ENCODE measurements around the gene PTRH1. TPM values are rescaled to one million over a fixed set of nuclear protein-coding genes. Genes with fewer than 3 reads are reported as not detected.

Gene PTRH1
- total RNA-seq, 4 donors from 2014 or later, result 16.9 to 38.6 (median 26.3) TPM

GRCh38 chr9:127667127-127667844 is 48.2 kb downstream of the PTRH1 start:
- no peaks in the 10 kb centered on the region for H3K4me1 ChIP-seq
- DNase-seq (no peak), ATAC-seq (no peak)
- H3K27ac ChIP-seq, result no peak overlapping the region
- in situ Hi-C loops (cut with MboI; ENCODE audit: low sequenced_read_pairs in 4 of 4), result no loop called here
- peaks cover 0 to 38% of the 10 kb centered on the region in 2 donors for H3K36me3 ChIP-seq
- H3K4me3 ChIP-seq, result no peak overlapping the region
- no peak for TF ChIP-seq POLR2A (IDR thresholded peaks at IDR 0.05)
- no peak for TF ChIP-seq CTCF (IDR thresholded peaks at IDR 0.05 in 4 of 5, conservative IDR thresholded peaks at IDR 0.05 in 1 of 5)
- no peaks in the 10 kb centered on the region for H3K9me3 ChIP-seq
- H3K27me3 ChIP-seq, result no peaks in the 10 kb centered on the region
- intact Hi-C loops (cut with DNase I; ENCODE audit: low total_unique reads), result no loop called here

- no peak for ATAC-seq
- peaks cover 0 to 25% of the 10 kb centered on the region in 2 donors for H3K36me3 ChIP-seq
- no peak overlapping the region for H3K4me3 ChIP-seq
- TF ChIP-seq CTCF (IDR thresholded peaks at IDR 0.05 in 4 of 5, conservative IDR thresholded peaks at IDR 0.05 in 1 of 5) (no peak), POLR2A (IDR thresholded peaks at IDR 0.05) (no peak)
- H3K9me3 ChIP-seq, result no peaks in the 10 kb centered on the region
- in situ Hi-C loops (cut with MboI; ENCODE audit: low sequenced_read_pairs in 4 of 4), result no loop called here
- no peak for DNase-seq
- no peaks in the 10 kb centered on the region for H3K27me3 ChIP-seq
- no peaks in the 10 kb centered on the region for H3K4me1 ChIP-seq
- no peak overlapping the region for H3K27ac ChIP-seq
- intact Hi-C loops (cut with DNase I; ENCODE audit: low total_unique reads), result no loop called here
Measured at GRCh38 chr9:127664678-127665507, 50.6 kb downstream of the PTRH1 start.

GRCh38 chr9:127664324-127664677 is 51.2 kb downstream of the PTRH1 start:
- TF ChIP-seq CTCF (IDR thresholded peaks at IDR 0.05 in 4 of 5, conservative IDR thresholded peaks at IDR 0.05 in 1 of 5), result no peak
- no peak for TF ChIP-seq POLR2A (IDR thresholded peaks at IDR 0.05)
- intact Hi-C loops (cut with DNase I; ENCODE audit: low total_unique reads), result no loop called here
- Histone ChIP-seq H3K27ac (no peak overlapping the region), H3K9me3 (no peaks in the 10 kb centered on the region), H3K36me3 (peaks cover 0 to 30% of the 10 kb centered on the region in 2 donors), H3K4me1 (no peaks in the 10 kb centered on the region), H3K27me3 (no peaks in the 10 kb centered on the region), H3K4me3 (no peak overlapping the region)
- DNase-seq, result no peak
- ATAC-seq, result no peak
- in situ Hi-C loops (cut with MboI; ENCODE audit: low sequenced_read_pairs in 4 of 4), result no loop called here

Other genes with a start within 250 kb of the PTRH1 start
- gene STXBP1, start 103.4 kb downstream of the PTRH1 start, total RNA-seq, result 10 to 100 TPM in 2 of 4 donors, 1 to 10 TPM in 2; 3.4 to 36.8 (median 9.2) TPM
- not detected for gene CFAP157, start 8.7 kb downstream of the PTRH1 start, total RNA-seq
- not detected for gene TTC16, start 416 bp upstream of the PTRH1 start, total RNA-seq
- 10 to 100 TPM in 2 of 4 donors, 1 to 10 TPM in 2; 3.2 to 10.6 (median 9.6) TPM for gene TOR2A, start 19.6 kb upstream of the PTRH1 start, total RNA-seq
- 1 to 10 TPM; 4.7 to 8.1 (median 5.2) TPM for gene SH2D3C, start 63.0 kb upstream of the PTRH1 start, total RNA-seq
- gene CDK9, start 70.4 kb upstream of the PTRH1 start, total RNA-seq, result 10 to 100 TPM; 50.3 to 71.2 (median 51.2) TPM
- 10 to 100 TPM; 36.4 to 87.6 (median 47.7) TPM for gene FPGS, start 87.2 kb upstream of the PTRH1 start, total RNA-seq
- 10 to 100 TPM; 27.4 to 49.8 (median 32.6) TPM for gene ENG, start 139.0 kb upstream of the PTRH1 start, total RNA-seq
- 100 to 1,000 TPM; 240 to 489 (median 359) TPM for gene AK1, start 162.0 kb upstream of the PTRH1 start, total RNA-seq
- 10 to 100 TPM; 46.7 to 69.3 (median 56.9) TPM for gene ST6GALNAC6, start 183.9 kb upstream of the PTRH1 start, total RNA-seq
- gene ST6GALNAC4, start 201.4 kb upstream of the PTRH1 start, total RNA-seq, result 10 to 100 TPM; 11.2 to 48.4 (median 23.6) TPM
- 1 to 10 TPM in 1 of 4 donors, not detected in 3; 4.2 TPM for gene PIP5KL1, start 215.1 kb upstream of the PTRH1 start, total RNA-seq
- 10 to 100 TPM in 1 of 4 donors, 1 to 10 TPM in 3; 4.7 to 10.4 (median 5.9) TPM for gene DPM2, start 222.2 kb upstream of the PTRH1 start, total RNA-seq